IgD-negative memory B cell (primary cell): ENCODE data around the gene LMF1. TPM values are rescaled to one million over a fixed set of nuclear protein-coding genes. Genes with fewer than 3 reads are reported as not detected.
"Not testable (repeated sequence)": the region's sequence is repeated elsewhere in the genome, so short reads cannot be mapped to it uniquely, and the experiment has no call there.

Experiments
- H3K27ac Mint-ChIP-seq, 3 donors: one replicate each; pipeline ENCODE4 v1.8.0; 2020 to 2022; ENCODE audit warnings: mild to moderate bottlenecking in 3 of 3, mixed read lengths in 3 of 3, moderate library complexity in 1 of 3
- H3K27me3 Mint-ChIP-seq: one replicate; pipeline ENCODE4 v1.8.0; 2021; ENCODE audit warnings: mixed read lengths
- H3K36me3 Mint-ChIP-seq: one replicate; pipeline ENCODE4 v1.8.0; 2020; ENCODE audit warnings: mild to moderate bottlenecking, mixed read lengths
- H3K4me1 Mint-ChIP-seq, 3 donors: one replicate each; pipeline ENCODE4 v1.8.0; 2020 to 2022; ENCODE audit warnings: mixed read lengths in 3 of 3, mild to moderate bottlenecking in 1 of 3
- H3K4me3 Mint-ChIP-seq, 4 donors: one replicate each; pipeline ENCODE4 v1.8.0; 2020 to 2022; ENCODE audit warnings: mild to moderate bottlenecking in 4 of 4, mixed read lengths in 4 of 4, moderate library complexity in 3 of 4
- H3K9me3 Mint-ChIP-seq, 3 donors: one replicate each; pipeline ENCODE4 v1.8.0; 2020 to 2021; ENCODE audit warnings: mixed read lengths in 3 of 3, mild to moderate bottlenecking in 1 of 3
- polyA plus RNA-seq: library from polyadenylated mRNA; unstranded; fragments of 300-500 nt; fragmentation: Illumina TruSeq; gene quantifications from one replicate; pipeline ENCODE4 v1.2.3, GENCODE V29; 2021

Gene LMF1
- polyA plus RNA-seq, 1 donor from 2014 or later: 16.1 TPM

DNA sequence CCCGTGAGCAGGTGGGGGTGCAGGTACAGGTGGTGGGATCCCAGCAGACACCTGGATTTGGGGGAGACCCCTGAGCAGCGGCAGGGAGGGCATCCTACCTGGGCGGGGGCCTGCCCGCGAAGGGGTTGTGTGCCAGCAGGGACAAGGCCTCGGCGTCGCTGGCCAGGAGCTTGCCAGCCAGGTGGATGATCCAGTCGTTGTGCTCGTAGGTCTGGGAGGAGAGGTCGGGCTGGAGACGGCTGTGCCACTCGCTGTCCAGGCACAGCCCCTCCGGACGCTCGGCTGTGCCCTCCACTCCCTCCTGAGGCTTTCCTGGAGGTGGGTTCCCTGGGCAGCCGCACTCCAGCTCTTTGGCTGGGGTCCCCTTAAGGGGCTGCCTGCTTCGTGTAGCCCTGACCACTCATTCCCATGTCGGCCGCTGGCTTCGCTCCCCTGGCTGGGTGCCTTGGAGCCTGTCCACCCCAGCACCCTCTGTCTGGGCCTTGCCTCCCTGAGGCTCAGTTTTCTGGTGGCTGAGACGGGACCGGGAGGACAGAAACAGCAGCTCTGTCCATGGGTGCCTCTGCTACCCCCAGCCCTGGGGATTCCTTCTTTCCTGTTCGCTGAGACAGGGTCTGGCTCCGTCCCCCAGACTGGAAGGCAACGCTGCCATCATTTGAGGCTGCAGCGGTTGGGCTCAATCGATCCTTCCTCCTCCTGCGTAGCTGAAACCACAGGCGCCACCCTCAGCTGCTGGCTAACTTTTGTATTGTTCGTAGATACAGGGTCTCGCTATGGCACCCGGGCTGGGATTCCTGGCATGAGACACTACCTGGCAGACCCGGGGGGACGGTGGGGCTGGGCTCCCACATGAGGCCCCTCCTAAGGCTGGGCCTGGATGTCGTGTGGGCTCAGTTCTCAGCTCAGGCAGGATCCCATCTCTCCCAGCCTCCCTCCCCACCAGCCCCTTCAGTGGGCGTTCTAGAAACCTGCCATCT, 101.7 kb downstream of the LMF1 start:
- Mint-ChIP-seq H3K27me3 (peaks cover 2% of the 10 kb centered on the region), H3K9me3 (no peaks in the 10 kb centered on the region), H3K4me1 (peaks cover 0 to under 1% (median 0%) of the 10 kb centered on the region in 3 donors), H3K27ac (no peak overlapping the region), H3K36me3 (peaks cover 10% of the 10 kb centered on the region), H3K4me3 (no peak overlapping the region)

DNA sequence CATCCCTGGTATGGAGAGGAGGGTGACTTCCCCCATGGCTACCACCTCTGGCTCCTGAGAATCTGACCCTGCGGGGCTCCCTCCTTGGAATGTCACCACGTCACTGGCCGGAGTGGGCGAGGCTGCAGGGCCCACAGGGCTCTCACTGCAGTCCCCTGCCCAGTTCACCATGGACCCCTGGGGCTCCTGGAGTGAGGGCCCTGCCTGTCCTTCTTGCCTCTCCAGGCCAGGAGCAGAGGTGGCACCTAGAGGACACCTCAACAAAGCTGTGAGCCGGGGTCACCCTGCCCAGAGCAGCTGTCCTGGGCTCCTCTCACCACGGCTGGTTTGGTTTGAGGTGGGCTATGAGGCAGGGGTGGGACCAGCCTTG, 102.4 kb downstream of the LMF1 start:
- Mint-ChIP-seq H3K4me3 (no peak overlapping the region), H3K9me3 (no peaks in the 10 kb centered on the region), H3K27me3 (peaks cover 2% of the 10 kb centered on the region), H3K27ac (no peak overlapping the region), H3K36me3 (peaks cover 9% of the 10 kb centered on the region), H3K4me1 (peaks cover 0 to 8% (median 6%) of the 10 kb centered on the region in 3 donors)

DNA sequence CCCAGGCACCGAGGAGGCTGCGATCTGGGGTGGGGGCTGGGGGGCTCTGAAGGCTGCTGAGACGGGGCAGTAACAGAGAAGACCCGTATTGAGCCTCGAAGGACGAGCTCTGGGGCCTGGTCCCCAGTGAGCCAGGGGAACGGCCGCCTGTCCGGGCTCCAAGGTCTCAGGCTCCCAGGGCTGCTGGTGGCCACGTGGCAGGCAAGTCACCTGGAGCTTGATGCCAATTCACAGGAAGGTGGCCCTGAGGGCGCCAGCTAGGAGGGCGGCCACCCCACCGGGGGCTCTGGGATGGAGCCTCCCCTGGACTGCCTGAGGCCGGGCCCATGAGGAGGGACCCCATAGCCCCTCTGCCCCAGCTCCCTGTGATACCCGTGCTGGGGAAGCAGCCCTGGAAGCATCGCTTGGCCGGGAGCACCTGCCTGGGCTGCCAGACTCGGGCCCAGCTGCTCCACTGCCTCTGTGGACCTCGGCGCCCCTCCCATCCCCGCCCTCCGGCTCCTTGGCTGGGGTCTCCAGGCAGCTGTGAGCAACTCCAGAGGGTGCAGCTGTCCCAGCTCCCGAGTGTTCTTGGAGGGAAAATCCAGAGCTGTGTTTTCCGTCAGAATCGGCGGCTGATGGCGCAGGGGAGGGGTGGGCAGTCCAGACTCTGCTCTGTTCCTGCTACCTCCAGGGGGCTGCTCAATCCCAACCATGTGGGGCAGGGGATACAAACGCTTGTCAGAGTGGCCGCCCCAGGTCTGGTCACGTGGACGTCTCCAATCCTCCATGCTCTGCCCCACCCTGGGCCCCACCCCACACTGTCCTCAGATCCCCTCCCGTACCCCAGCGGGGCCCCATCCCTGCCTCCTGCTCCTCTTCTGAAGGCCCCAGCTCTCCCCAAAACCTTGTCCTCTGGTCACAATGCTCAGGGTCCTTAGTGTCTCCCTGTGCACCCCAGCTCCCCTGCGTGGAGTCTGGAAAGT, 103.1 kb downstream of the LMF1 start:
- Mint-ChIP-seq H3K4me3 (no peak overlapping the region), H3K36me3 (peaks cover 10% of the 10 kb centered on the region), H3K27me3 (peaks cover 2% of the 10 kb centered on the region), H3K9me3 (no peaks in the 10 kb centered on the region), H3K4me1 (peaks cover 0 to 9% (median 7%) of the 10 kb centered on the region in 3 donors), H3K27ac (no peak overlapping the region)

DNA sequence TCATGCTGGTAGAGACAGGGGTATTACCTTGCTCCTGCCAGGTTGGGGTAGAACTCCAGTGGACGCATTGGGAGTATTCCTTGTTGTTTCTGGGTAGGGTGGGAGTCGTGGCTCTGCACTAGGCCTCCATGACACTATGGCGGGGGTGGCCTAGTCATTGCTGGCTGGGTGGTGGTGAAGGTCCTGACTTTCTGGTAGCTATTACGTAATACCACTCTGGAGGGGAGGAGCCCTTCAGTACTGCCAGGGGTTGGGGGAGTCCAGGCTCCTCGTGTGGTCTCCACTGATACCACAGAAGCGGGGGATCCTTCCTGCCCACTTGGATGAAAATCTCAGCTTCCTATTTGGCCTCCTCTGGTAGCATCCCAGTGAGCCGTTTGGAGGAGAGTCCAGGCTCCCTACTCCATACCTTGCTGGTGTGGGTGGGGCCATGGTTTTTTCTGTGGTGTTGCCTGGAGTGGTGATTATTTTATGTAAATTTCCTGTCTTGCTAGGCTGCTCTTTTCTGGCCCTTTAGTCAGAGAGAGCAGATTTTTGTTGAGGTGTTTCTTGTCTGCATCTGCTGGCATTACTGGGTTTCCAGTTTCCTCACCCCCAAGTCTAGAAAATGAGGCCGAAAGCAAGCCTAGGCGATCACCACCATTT, 104.4 kb downstream of the LMF1 start:
- Mint-ChIP-seq H3K27me3 (no peaks in the 10 kb centered on the region), H3K4me3 (no peak overlapping the region), H3K4me1 (peaks cover 0 to 9% (median 7%) of the 10 kb centered on the region in 3 donors), H3K27ac (peak overlapping the region in 1 of 3 donors; percentile 9), H3K9me3 (no peaks in the 10 kb centered on the region), H3K36me3 (peaks cover 9% of the 10 kb centered on the region)

DNA sequence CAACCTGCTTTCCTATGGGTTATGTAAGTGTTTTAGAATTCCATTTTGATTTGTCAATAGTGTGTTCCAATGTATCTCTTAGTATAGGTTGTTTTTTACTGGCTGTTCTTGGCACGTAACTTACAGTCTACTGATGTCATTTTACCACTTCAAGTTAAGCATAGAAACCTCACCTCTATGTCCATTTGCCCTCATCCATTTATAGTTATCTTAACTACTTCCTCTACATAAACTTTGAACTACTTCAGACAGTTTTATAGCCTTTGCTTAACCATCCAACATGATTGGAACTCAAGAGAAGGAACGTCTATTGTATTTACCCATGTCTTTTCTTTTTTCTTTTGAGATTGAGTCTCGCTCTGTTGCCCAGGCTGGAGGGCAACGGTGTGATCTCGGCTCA, 105.8 kb downstream of the LMF1 start:
- Mint-ChIP-seq H3K4me1 (peaks cover 0 to 9% (median 7%) of the 10 kb centered on the region in 3 donors), H3K4me3 (no peak overlapping the region)

DNA sequence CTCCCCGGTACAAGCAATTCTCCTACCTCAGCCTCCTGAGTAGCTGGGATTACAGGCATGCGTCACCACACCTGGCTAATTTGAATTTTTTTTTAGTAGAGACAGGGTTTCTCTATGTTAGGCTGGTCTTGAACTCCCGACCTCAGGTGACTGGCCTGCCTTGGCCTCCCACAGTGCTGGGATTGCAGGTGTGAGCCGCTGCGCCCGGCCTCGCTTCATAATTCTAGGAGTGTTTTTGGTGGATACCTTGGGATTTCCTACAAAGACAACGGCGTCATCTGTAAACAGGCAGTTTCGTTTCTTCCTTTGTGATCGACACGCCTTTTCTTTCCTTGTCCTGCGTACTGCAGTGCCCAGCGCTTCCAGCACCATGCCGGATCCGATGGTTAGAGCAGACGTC, 109.3 kb downstream of the LMF1 start:
- peaks cover 0 to 8% (median 0%) of the 10 kb centered on the region in 3 donors for H3K9me3 Mint-ChIP-seq
- no peak overlapping the region for H3K27ac Mint-ChIP-seq
- H3K36me3 Mint-ChIP-seq: peaks cover 6% of the 10 kb centered on the region
- H3K27me3 Mint-ChIP-seq: no peaks in the 10 kb centered on the region
- H3K4me1 Mint-ChIP-seq: peaks cover 0 to 9% (median 7%) of the 10 kb centered on the region in 3 donors
- H3K4me3 Mint-ChIP-seq: no peak overlapping the region

More for the DNA sequence above, 105.8 kb downstream of the LMF1 start:
- H3K27me3 Mint-ChIP-seq: no peaks in the 10 kb centered on the region
- peaks cover 9% of the 10 kb centered on the region for H3K36me3 Mint-ChIP-seq
- H3K9me3 Mint-ChIP-seq: peaks cover 0 to 8% (median 0%) of the 10 kb centered on the region in 3 donors
- no peak overlapping the region for H3K27ac Mint-ChIP-seq

DNA sequence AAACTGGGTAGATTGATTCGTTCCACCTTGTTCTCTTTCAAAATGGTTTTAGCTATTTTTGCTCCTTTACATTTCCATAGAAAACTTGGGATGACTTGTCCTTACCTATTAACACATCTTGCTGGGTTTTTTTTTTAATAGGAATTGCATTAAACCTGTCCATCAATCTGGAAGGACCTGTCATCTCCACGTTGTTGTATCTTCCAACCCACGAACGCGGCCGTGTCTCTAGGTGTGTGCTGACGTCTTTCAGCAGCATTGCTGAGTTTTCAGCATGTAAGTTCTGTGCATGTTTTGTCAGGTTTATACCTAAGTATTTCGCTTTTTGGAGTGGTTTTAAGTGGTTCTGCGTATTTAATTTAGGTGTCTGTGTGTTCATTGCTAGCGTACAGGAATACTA, 109.9 kb downstream of the LMF1 start:
- Mint-ChIP-seq H3K9me3 (peaks cover 0 to 8% (median 0%) of the 10 kb centered on the region in 3 donors), H3K4me3 (no peak overlapping the region), H3K27ac (no peak overlapping the region), H3K4me1 (peaks cover 0 to 9% (median 7%) of the 10 kb centered on the region in 3 donors), H3K36me3 (peaks cover 6% of the 10 kb centered on the region), H3K27me3 (no peaks in the 10 kb centered on the region)

DNA sequence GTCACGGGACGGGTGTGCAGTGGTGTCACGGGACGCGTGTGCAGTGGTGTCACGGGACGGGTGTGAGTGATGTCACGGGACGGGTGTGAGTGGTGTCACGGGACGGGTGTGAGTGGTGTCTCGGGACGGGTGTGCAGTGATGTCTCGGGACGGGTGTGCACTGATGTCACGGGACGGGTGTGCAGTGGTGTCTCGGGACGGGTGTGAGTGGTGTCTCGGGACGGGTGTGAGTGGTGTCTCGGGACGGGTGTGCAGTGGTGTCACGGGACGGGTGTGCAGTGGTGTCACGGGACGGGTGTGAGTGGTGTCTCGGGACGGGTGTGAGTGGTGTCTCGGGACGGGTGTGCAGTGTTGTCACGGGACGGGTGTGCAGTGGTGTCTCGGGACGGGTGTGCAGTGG, 111.8 kb downstream of the LMF1 start:
- not testable (repeated sequence) for H3K4me3 Mint-ChIP-seq, H3K27ac Mint-ChIP-seq, H3K4me1 Mint-ChIP-seq, H3K9me3 Mint-ChIP-seq, H3K36me3 Mint-ChIP-seq, H3K27me3 Mint-ChIP-seq

DNA sequence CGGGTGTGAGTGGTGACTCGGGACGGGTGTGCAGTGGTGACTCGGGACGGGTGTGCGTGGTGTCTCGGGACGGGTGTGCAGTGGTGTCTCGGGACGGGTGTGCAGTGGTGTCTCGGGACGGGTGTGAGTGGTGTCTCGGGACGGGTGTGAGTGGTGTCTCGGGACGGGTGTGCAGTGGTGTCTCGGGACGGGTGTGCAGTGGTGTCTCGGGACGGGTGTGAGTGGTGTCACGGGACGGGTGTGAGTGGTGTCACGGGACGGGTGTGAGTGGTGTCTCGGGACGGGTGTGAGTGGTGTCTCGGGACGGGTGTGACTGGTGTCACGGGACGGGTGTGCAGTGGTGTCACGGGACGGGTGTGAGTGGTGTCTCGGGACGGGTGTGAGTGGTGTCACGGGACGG, 112.3 kb downstream of the LMF1 start:
- H3K4me3 Mint-ChIP-seq, H3K9me3 Mint-ChIP-seq, H3K27me3 Mint-ChIP-seq: not testable (repeated sequence)

DNA sequence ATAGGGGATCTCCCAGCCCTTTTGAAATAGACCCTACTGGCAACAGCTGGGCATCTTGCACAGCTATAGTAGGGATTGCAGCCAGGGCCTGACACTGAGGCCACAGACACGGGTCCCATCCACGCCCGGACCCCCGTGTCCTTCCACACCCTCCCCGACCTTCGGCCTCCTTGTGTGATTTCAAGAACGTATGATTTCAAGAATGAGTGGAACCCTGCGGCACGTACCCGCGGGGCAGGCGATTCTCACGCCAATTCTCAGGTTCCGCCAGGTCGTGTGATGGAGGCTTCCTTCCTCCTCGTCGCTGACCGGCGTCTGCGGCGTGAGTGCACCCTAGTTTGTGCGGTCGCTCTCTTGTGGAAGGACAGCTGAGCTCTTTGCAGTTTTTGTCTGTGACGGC, 114.0 kb downstream of the LMF1 start:
- no peaks in the 10 kb centered on the region for H3K27me3 Mint-ChIP-seq
- no peak overlapping the region for H3K27ac Mint-ChIP-seq
- H3K9me3 Mint-ChIP-seq: peaks cover 0 to 8% (median 0%) of the 10 kb centered on the region in 3 donors
- peaks cover 2% of the 10 kb centered on the region for H3K36me3 Mint-ChIP-seq
- H3K4me1 Mint-ChIP-seq: no peaks in the 10 kb centered on the region
- H3K4me3 Mint-ChIP-seq: no peak overlapping the region

More for the DNA sequence above, 112.3 kb downstream of the LMF1 start:
- H3K36me3 Mint-ChIP-seq, H3K4me1 Mint-ChIP-seq, H3K27ac Mint-ChIP-seq: not testable (repeated sequence)

DNA sequence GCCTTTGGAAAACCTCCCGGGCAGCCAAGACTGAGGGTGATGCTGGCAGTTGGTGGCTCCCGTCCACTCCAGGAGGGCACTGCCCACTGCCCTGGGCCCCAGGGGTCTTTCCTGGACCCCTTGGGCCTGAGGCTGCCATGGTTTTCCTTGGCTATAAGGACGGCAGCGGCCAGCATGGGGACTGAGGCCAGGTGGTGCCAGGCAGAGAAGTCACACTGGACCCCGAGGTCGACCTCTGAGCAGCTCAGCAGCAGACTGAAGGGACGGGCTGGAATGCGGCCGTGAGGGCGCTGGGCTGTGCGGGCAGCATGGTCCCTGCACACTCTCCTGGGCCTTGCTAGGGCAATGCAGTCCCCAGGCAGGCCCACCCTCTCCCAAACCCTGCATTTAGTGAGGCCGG, 114.7 kb downstream of the LMF1 start:
- Mint-ChIP-seq H3K27me3 (no peaks in the 10 kb centered on the region), H3K9me3 (peaks cover 0 to 8% (median 0%) of the 10 kb centered on the region in 3 donors), H3K36me3 (peaks cover 2% of the 10 kb centered on the region)

DNA sequence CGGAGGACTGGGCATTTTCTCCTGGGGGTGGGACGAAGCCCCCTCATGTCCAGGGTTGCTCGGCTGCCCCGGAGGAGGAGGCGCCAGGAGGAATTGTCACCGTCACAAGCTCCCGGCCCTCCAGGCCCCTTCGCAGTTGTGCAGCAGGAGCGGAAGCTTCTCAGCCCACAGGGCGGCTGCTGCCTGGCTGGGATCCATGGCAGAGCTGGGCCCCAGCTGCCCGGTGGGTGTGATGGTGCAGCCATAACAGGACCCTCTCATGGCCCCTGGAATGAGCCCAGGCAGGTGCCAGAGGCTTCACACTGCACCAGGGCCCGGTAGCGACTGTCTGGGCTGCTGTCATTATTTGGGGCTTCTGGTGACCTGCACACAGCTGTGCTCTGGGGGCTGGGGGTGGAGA, 115.3 kb downstream of the LMF1 start:
- peaks cover 0 to 2% (median 0%) of the 10 kb centered on the region in 3 donors for H3K9me3 Mint-ChIP-seq
- no peak overlapping the region for H3K4me3 Mint-ChIP-seq
- no peak overlapping the region for H3K27ac Mint-ChIP-seq
- H3K36me3 Mint-ChIP-seq: peaks cover 2% of the 10 kb centered on the region
- no peaks in the 10 kb centered on the region for H3K4me1 Mint-ChIP-seq
- no peaks in the 10 kb centered on the region for H3K27me3 Mint-ChIP-seq

More for the DNA sequence above, 114.7 kb downstream of the LMF1 start:
- no peaks in the 10 kb centered on the region for H3K4me1 Mint-ChIP-seq
- no peak overlapping the region for H3K4me3 Mint-ChIP-seq
- H3K27ac Mint-ChIP-seq: no peak overlapping the region

DNA sequence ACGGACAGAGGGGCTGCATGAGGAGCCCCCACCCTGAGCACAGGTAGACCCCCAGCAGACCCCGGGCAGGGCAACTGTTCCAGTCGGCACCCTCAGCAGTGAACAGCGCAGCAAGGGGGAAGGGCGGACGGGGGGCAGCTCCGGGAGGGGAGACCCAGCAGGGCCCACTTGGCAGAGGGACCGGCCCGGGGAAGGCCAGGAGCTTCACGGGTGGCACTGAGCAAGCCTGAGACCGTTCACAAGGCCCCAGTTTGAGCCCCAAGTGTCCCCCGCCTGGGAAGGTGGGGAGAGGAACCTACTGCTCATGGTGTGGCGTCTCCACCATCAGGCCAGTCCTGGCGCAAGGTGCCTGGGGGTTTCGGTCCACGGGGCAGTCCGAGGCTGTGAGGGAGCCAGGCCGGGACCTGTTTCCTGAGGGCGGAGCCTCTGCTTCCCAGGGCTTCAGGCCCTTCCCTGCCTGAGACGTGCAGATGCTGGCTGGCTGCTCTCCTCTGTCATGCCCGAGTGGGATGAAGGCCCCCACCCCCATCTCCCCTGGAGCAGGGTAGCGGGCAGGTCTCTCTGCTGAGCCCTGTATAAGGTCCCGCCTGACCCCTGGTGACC, 115.9 kb downstream of the LMF1 start:
- Mint-ChIP-seq H3K9me3 (no peaks in the 10 kb centered on the region), H3K4me1 (no peaks in the 10 kb centered on the region), H3K27me3 (no peaks in the 10 kb centered on the region), H3K36me3 (peaks cover 2% of the 10 kb centered on the region), H3K27ac (no peak overlapping the region), H3K4me3 (no peak overlapping the region)

DNA sequence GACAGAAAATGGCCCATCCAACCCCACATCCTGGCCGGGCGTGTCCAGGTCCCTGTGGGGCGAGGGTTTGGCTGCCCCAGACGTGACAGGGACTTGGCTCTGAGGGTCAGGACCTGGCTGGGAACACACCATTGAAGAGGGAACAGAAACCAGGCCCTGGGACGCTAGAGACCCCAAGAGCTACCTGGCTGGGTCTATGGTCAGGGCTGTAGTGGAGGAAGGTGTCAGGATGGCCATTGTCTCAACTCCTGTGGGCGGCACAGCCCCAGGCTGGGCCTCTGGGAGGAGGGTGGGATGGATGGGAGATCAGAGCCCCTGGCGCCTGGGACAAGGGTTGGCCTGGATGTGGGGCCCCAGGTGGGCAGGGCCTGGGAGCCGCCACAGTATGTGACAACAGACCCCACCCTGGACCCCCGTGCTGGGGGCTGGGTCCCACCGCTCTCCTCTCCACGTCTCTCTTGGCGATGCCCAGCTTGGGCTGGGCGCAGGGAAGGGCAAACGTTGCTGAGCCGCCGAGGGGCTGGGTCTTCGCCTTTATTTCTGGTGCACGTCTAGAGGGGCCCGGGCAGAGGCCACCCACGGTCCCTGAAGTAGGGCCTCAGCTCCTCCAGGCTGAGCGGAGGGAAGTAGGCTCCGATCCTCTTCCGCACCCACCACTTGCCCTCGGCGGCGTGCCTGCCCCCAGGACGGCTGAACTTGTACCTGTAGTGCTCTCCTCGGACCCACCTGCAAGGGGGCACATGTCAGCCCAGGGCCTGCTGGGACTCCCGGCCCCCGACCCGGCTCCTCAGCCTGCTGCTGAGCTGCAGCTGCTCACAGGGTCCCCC, 116.6 kb downstream of the LMF1 start:
- Mint-ChIP-seq H3K27me3 (no peaks in the 10 kb centered on the region), H3K4me3 (no peak overlapping the region), H3K4me1 (no peaks in the 10 kb centered on the region), H3K9me3 (no peaks in the 10 kb centered on the region), H3K36me3 (no peaks in the 10 kb centered on the region), H3K27ac (no peak overlapping the region)
